B cell (primary cell): ENCODE results near the gene JADE2. TPM values are rescaled to one million over a fixed set of nuclear protein-coding genes. Genes with fewer than 3 reads are reported as not detected.

Source experiments
- ATAC-seq: fragments of 200-7000 bp; cut with Tn5 transposase; one replicate; pipeline ENCODE4 v1.10.0; 2021; ENCODE audit warnings: low read depth, mild to moderate bottlenecking, moderate number of reproducible peaks, moderate library complexity
- CTCF ChIA-PET: fragments of 350-600 bp; sonication (Branson Sonifier 250); formaldehyde crosslinking; loops from one replicate; lab custom pipeline; 2021; ENCODE audit warnings: antibody characterized with exemption, inconsistent platforms; lab: Charles Lee
- POLR2A ChIA-PET: fragments of 350-600 bp; sonication (Branson Sonifier 250); formaldehyde crosslinking; loops from one replicate; lab custom pipeline; 2021; ENCODE audit warnings: antibody characterized with exemption; lab: Charles Lee
- DNase-seq: peaks from one replicate; pipeline ENCODE4 v3.0.0; 2013
- H2AFZ ChIP-seq: 2 replicates; pipeline ENCODE4 v1.6.1; 2012; ENCODE audit warnings: mild to moderate bottlenecking, low read depth, low read length; ENCODE audit not compliant: insufficient read depth, poor library complexity, severe bottlenecking
- H3K27ac ChIP-seq, 2 donors: 1 replicate in 1 of 2; 2 replicates in 1 of 2; pipeline ENCODE4 v1.5.1; 2012 to 2013; ENCODE audit warnings: low read length in 2 of 2, mild to moderate bottlenecking in 2 of 2, moderate library complexity in 1 of 2
- H3K27me3 ChIP-seq, 4 experiments: fragments of 200-600 bp in 1 of 4; sonication (generic) in 1 of 4; replicated peaks in 1 of 4; 1 replicate in 2 of 4; 2 replicates in 2 of 4; pipeline versions ENCODE4 v1.6.1 to v1.7.0; 2013 to 2016; ENCODE audit warnings: low read length in 3 of 4, mild to moderate bottlenecking in 2 of 4, mixed read lengths in 1 of 4, moderate library complexity in 1 of 4; ENCODE audit not compliant: insufficient read depth in 4 of 4, control insufficient read depth in 3 of 4; ENCODE audit errors: control extremely low read depth in 1 of 4
- H3K36me3 ChIP-seq, 2 experiments: replicated peaks in 1 of 2; 1 replicate in 1 of 2; 2 replicates in 1 of 2; pipeline versions ENCODE4 v1.6.1 to v1.7.1; 2013; ENCODE audit warnings: low read length in 1 of 2; ENCODE audit not compliant: insufficient read depth in 2 of 2, control insufficient read depth in 1 of 2; ENCODE audit errors: control extremely low read depth in 1 of 2, extremely low read depth in 1 of 2
- H3K4me1 ChIP-seq, 2 donors: fragments of 200-600 bp in 1 of 2; sonication (generic) in 1 of 2; 1 replicate in 1 of 2; 2 replicates in 1 of 2; pipeline versions ENCODE4 v1.5.1 to v1.6.1; 2013 to 2017; ENCODE audit warnings: low read length in 2 of 2; ENCODE audit not compliant: control insufficient read depth in 2 of 2, insufficient read depth in 2 of 2
- H3K4me2 ChIP-seq: replicated peaks from 2 replicates; pipeline ENCODE3; 2012; ENCODE audit warnings: mild to moderate bottlenecking, low read depth, low read length; ENCODE audit not compliant: poor library complexity, severe bottlenecking
- H3K4me3 ChIP-seq, 5 experiments: fragments of 200-600 bp in 1 of 5; sonication (generic) in 1 of 5; 1 replicate in 3 of 5; 2 replicates in 2 of 5; pipeline versions ENCODE4 v1.5.1 to v1.7.0; 2011 to 2016; ENCODE audit warnings: low read length in 4 of 5, mild to moderate bottlenecking in 4 of 5, low read depth in 2 of 5, control low read depth in 1 of 5, moderate library complexity in 1 of 5; ENCODE audit not compliant: insufficient read depth in 1 of 5; ENCODE audit errors: control extremely low read depth in 1 of 5, extremely low read depth in 1 of 5
- H3K79me2 ChIP-seq: fragments of 200-600 bp; sonication (generic); one replicate; pipeline ENCODE4 v1.6.0; 2016; ENCODE audit warnings: low read length; ENCODE audit not compliant: control insufficient read depth, insufficient read depth
- H3K9ac ChIP-seq: fragments of 200-600 bp; sonication (generic); 2 replicates; pipeline ENCODE4 v1.6.1; 2017; ENCODE audit warnings: mild to moderate bottlenecking, low read length, moderate library complexity
- H3K9me3 ChIP-seq, 3 donors: one replicate each; pipeline versions ENCODE4 v1.6.1 to v1.7.1; 2013; ENCODE audit warnings: low read length in 2 of 3; ENCODE audit not compliant: control insufficient read depth in 2 of 3, insufficient read depth in 1 of 3; ENCODE audit errors: control extremely low read depth in 1 of 3
- H4K20me1 ChIP-seq: 2 replicates; pipeline ENCODE4 v1.6.0; 2012; ENCODE audit warnings: mild to moderate bottlenecking, low read length; ENCODE audit not compliant: insufficient read depth, control insufficient read depth, poor library complexity, severe bottlenecking
- H3K27ac Mint-ChIP-seq: one replicate; pipeline ENCODE4 v1.8.0; 2021; ENCODE audit warnings: mixed read lengths
- H3K27me3 Mint-ChIP-seq: one replicate; pipeline ENCODE4 v1.8.0; 2021; ENCODE audit warnings: mixed read lengths
- H3K4me1 Mint-ChIP-seq: one replicate; pipeline ENCODE4 v1.8.0; 2021; ENCODE audit warnings: mixed read lengths
- H3K4me3 Mint-ChIP-seq: one replicate; pipeline ENCODE4 v1.8.0; 2021; ENCODE audit warnings: mixed read lengths
- H3K9me3 Mint-ChIP-seq: one replicate; pipeline ENCODE4 v1.8.0; 2022; ENCODE audit warnings: mixed read lengths; ENCODE audit not compliant: insufficient read depth
- CTCF ChIP-seq: fragments of 200-600 bp; IDR thresholded peaks from one replicate; pipeline ENCODE4 v1.8.0; 2022; ENCODE audit warnings: antibody characterized with exemption, mild to moderate bottlenecking
- EZH2 ChIP-seq: IDR thresholded peaks from 2 replicates; pipeline ENCODE4 v1.6.1; 2012; ENCODE audit warnings: borderline replicate concordance, low read depth, mild to moderate bottlenecking, moderate library complexity, low read length; ENCODE audit not compliant: insufficient read depth, poor library complexity, severe bottlenecking
- WGBS: methylation state at CpG from one replicate; pipeline ENCODE4 v1.1.5; 2013; ENCODE audit warnings: missing lambda C conversion rate; ENCODE audit not compliant: insufficient coverage; 5-methylcytosine and 5-hydroxymethylcytosine counted together
- intact Hi-C: fragments of 100-400 bp; cut with micrococcal nuclease; formaldehyde crosslinking; loops from one replicate; pipeline ENCODE4 v1.10.0; 2022
- polyA plus RNA-seq: library from polyadenylated mRNA; depleted of rRNA; stranded (reverse); fragments of >200 nt; gene quantifications from 2 replicates; pipeline ENCODE4 v1.2.3, GENCODE V29; 2012
- total RNA-seq, 2 donors: library from RNA; stranded (reverse); fragments of 120-200 nt in 1 of 2; gene quantifications; 1 replicate in 1 of 2; 2 replicates in 1 of 2; pipeline versions ENCODE4 v1.2.3 to v1.2.4, GENCODE V29; 2013 to 2022

The JADE2 gene
- total and polyA plus RNA-seq, 2 donors (not counting 1 experiment from before 2014, with no cell fraction given), result 80.5 to 247 TPM

- no peak overlapping the region for H3K4me3 ChIP-seq
- Mint-ChIP-seq H3K4me1 (no peaks in the 10 kb centered on the region), H3K27ac (no peak overlapping the region), H3K4me3 (no peak overlapping the region), H3K9me3 (no peaks in the 10 kb centered on the region), H3K27me3 (peaks cover 2% of the 10 kb centered on the region)
- no peak for ATAC-seq
- POLR2A ChIA-PET, result no interaction called here
- H3K79me2 ChIP-seq, result no peaks in the 10 kb centered on the region
- no peak overlapping the region for H3K27ac ChIP-seq
- no peak for DNase-seq
- no peak overlapping the region for H3K4me2 ChIP-seq
- TF ChIP-seq CTCF, result no peak
- no peak for TF ChIP-seq EZH2
- H3K9ac ChIP-seq, result no peak overlapping the region
- intact Hi-C loops, result no loop called here
- H3K27me3 ChIP-seq, result no peaks in the 10 kb centered on the region
- no peaks in the 10 kb centered on the region for H3K9me3 ChIP-seq
- no peaks in the 10 kb centered on the region for H3K36me3 ChIP-seq
- WGBS, result 94% methylated on average over 1 of the region's 14 CpGs
- no peaks in the 10 kb centered on the region for H4K20me1 ChIP-seq
- H3K4me1 ChIP-seq, result no peaks in the 10 kb centered on the region
- CTCF ChIA-PET, result no interaction called here
- H2AFZ ChIP-seq, result no peak overlapping the region
These were observed 47.8 kb upstream of the JADE2 start for GRCh38 chr5:134477462-134478245.

GRCh38 chr5:134479839-134480238 is 45.6 kb upstream of the JADE2 start:
- WGBS, result no CpG with 5 or more reads among the region's 4 CpGs
- H3K9me3 ChIP-seq, result no peaks in the 10 kb centered on the region
- Mint-ChIP-seq H3K4me3 (no peak overlapping the region), H3K4me1 (no peaks in the 10 kb centered on the region), H3K27me3 (peaks cover 2% of the 10 kb centered on the region), H3K27ac (no peak overlapping the region), H3K9me3 (no peaks in the 10 kb centered on the region)
- no peak overlapping the region for H3K9ac ChIP-seq
- TF ChIP-seq EZH2 (no peak), CTCF (no peak)
- intact Hi-C loops, result no loop called here
- ChIA-PET POLR2A (no interaction called here), CTCF (no interaction called here)
- no peak overlapping the region for H3K4me3 ChIP-seq
- DNase-seq (no peak), ATAC-seq (no peak)
- H3K36me3 ChIP-seq, result no peaks in the 10 kb centered on the region
- H4K20me1 ChIP-seq, result no peaks in the 10 kb centered on the region
- H2AFZ ChIP-seq, result no peak overlapping the region
- H3K79me2 ChIP-seq, result no peaks in the 10 kb centered on the region
- no peak overlapping the region for H3K4me2 ChIP-seq
- no peak overlapping the region for H3K27ac ChIP-seq
- no peaks in the 10 kb centered on the region for H3K27me3 ChIP-seq
- H3K4me1 ChIP-seq, result no peaks in the 10 kb centered on the region
